ENCODE measurements around the gene LRP1B.

LRP1B gene

DNA sequence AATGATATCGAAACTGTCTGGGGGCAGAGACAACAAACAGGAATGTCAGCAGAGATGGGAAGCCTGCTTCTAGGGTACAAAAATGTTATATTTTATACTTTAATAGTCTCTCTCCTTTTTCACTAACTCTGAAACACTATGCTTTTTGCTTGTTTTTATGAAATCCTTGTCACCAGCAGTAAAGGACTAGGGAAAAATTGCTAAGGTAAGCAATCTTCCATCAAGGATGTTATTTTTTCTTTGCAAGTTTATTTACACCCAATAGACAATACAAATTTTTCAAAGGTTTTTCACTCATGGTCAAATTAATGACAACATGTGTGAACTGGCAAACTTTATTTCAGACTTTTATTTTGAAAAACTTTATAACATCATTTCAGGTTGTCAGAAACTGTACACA, 1884.8 kb downstream of the LRP1B start:
- no peak for DNase-seq (ENCODE audit: low spot score)

DNA sequence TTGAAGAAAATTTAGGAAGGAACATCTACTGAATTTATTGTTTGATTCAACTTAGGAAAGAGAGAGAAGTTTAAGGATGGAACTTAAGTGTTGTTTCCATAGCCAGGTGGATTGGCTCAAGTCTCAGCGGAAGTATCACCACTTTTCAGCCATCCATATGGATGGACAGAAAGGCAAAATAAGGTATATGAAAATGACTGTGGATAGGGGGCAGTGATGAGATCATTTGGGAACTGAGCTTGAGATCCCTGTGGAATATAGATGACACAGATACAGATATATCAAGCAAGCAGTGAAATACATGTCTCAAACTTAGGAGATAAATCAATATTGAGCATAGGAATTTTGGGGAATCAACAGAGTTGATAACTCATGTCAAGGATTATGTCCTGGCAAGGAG, 1887.9 kb downstream of the LRP1B start:
- no peak for DNase-seq (ENCODE audit: low spot score)

DNA sequence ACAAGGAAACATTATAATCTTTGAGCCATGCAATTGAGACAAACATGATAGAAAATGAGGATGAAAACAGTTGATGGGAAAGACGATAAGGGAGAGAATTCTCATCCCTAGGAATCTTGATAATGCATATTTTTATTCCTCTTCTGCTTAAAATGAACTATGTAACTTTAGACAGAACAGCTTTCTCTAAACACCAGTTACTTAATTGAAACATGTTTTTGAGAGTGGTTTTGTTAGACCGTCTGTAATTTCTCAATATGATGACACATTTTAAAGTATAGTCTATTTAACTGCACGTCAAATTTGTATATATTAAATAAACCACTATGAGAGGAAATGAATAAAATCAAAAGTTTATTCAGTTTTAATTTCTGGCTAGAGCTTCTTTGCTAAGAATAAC, 1896.7 kb downstream of the LRP1B start:
- no peak for DNase-seq (ENCODE audit: low spot score)

DNA sequence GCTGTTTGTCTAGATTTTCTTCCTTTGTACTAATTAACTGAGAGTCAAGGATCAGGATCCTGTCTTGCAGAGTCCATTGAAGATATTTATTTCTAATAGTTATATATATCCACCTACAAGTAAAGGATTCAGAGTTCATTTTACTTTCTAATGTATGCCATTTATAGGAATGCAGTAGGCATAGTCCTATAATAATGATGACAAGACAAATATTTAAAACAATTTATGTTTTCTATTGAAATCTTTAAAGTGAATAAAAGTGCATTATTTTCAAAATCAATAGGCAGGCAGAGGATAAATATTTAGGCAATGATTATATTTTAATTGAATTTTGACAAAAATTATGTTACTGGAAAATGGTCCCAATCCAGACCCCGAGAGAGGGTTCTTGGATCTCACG, 1919.9 kb downstream of the LRP1B start:
- DNase-seq (ENCODE audit: low spot score) = no peak

DNA sequence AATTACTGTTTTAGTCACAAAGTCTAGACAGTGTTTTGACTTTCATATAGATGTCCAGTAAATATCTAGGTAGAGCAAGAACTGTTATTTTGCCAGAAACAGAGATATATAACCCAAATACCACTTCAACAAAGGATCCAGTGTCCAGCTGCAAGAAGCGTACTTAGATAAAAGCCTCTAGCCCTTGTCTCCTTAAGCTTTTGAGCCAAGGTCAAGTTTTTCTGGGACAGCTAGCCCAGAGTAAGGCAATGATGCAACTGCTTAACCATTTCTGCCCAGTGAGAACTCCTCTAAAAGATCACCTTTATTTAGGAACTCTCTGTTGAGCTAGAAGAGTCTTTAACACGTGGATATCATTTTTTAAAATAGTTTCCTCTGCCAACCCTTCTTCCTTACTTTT, 1925.7 kb downstream of the LRP1B start:
- no peak for DNase-seq (ENCODE audit: low spot score)

DNA sequence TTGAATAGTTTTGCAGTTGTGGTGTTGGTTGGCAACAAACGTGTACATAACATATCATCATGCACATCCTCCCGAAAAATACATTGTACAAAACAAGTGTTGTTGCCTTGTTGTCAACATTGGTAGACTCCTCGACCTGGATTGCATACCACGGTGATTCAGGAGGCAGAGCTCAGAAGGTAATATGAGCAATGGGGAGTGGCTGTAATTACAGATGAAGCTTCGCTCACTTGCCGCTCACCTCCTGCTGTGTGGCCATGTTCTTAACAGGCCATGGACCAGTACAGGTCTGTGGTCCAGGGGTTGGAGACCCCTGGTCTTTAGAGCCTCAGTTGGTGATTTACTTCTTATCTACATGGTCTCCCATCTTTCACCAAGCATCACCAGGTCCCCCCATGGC, 1927.5 kb downstream of the LRP1B start:
- no peak for DNase-seq (ENCODE audit: low spot score)

DNA sequence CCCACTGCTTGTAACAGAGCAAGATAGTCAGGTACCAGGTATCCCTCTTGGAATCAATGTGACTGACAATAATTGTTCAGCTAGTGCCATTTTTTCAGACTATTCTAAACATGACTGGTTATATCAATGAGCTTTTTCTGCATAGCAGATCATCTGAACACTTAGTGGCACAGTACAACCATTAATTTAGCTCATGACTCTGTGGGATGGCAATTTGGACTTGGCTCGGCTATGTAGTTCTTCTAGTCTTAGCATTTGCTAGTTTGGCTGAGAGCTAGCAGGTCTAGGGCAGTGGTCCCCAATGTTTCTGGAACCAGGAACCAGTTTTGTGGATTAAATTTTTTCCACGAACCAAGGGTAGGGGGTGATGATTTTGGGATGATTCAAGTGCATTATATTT, 1929.2 kb downstream of the LRP1B start:
- DNase-seq (ENCODE audit: low spot score) = no peak

DNA sequence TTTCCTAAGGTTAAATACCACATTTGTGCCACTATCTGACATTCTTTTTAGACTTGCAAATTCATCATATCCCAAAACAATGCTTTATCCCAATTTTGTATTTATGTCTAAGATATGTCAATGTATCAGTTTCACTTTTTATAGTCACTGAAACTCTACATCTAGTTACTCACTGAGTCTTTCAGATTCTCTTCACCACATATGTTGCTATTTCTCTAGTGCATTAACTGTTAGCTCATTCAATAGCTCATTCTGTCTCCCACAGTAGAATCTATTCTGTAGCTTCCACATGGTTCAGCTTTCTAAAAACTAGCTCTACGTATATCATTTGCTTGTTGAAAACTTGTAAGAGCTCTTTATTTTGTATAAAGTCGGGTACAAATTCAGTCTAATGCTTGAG, 1930.1 kb downstream of the LRP1B start:
- DNase-seq (ENCODE audit: low spot score) = no peak

DNA sequence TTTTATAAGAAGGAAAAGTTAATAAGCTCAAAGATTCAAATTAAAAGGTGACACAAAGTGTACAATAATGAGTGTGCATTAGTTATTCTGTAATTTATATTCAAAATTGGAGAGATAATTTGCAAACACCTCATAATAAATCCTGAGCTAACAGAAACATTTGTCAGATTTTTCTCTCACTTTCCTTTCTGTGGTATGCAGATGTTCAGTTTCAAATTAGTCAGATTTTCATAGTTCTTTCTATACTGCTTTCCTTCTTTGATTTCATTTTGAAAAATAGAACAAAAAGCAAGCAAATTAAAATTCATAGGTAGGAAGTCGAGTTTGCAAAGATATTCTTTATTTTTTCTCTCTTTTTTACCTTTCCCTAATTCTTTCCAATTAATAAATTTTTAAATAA, 1930.5 kb downstream of the LRP1B start:
- no peak for DNase-seq (ENCODE audit: low spot score)

DNA sequence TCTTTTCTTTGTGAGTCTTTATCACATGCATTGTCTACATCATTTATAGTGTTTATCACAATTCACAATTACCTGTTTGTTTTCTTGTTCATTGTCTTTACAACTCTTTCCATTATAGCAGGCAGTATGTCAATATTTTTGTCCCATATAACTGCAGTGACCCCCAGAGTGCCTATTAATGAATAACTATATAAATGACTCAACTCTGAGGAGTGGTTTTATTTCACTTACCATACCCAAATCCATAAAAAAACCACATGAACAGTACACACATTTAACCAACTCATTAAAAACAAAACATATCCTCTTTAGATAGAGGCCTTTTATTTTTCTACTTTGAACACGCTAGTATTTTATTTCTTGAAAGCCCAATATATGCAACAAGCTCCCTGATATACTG, 1931.5 kb downstream of the LRP1B start:
- DNase-seq (ENCODE audit: low spot score) = no peak

DNA sequence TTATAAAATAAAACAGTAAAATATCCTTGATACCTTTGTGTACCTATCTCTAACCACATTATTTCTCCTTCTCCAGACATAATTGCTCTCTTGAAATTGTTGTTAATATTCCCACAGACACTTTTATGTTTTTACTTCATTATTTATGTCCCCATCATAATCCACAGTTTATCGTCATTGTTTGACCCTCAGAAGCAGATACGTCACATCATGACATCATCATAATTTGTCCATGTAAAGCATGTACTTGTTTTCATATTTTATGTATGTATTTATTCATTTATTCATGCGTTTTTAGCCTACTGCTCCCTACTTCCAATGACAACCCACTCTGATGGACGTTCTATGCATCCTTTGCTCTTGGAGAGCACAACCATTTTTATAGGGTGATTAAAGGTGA, 1943.7 kb downstream of the LRP1B start:
- no peak for DNase-seq (ENCODE audit: low spot score)

DNA sequence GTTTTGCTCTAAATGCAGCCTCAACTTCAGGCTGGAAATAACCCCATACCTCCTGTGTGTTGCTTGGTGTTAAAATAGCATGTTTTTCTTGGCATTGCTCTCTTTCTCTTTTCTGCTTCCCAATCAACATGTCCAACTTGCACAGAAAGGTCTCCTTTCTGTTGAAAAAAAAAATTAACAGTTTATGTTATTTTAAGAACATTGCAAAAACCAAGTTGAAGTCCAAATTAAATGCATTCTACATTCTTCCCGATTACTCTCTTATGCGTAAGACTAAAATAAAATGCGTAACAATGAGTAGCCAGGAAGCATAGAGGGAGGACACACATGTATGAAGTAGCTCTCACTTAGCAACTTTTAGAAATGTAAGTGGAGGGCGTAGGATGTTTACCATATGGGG, 1944.5 kb downstream of the LRP1B start:
- DNase-seq (ENCODE audit: low spot score) = no peak

DNA sequence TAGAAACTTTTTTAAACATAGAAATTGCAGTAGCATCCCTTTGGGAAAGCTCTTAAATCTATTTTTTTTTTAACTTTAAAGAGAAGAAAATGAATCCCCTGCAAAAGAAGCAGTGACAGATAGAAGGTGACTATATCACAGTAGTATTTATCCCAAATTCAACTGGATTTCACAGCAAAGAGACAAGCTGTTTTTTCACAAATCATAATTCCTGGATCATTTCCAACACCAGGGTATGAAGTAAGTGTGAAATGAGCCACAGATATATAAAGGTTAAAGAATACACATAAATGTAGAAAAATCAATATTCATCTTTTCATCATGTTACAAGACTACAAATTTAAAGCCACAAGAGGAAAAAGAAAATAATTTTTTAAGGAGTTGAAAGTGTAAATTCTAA, 1945.7 kb downstream of the LRP1B start:
- DNase-seq (ENCODE audit: low spot score) = no peak

DNA sequence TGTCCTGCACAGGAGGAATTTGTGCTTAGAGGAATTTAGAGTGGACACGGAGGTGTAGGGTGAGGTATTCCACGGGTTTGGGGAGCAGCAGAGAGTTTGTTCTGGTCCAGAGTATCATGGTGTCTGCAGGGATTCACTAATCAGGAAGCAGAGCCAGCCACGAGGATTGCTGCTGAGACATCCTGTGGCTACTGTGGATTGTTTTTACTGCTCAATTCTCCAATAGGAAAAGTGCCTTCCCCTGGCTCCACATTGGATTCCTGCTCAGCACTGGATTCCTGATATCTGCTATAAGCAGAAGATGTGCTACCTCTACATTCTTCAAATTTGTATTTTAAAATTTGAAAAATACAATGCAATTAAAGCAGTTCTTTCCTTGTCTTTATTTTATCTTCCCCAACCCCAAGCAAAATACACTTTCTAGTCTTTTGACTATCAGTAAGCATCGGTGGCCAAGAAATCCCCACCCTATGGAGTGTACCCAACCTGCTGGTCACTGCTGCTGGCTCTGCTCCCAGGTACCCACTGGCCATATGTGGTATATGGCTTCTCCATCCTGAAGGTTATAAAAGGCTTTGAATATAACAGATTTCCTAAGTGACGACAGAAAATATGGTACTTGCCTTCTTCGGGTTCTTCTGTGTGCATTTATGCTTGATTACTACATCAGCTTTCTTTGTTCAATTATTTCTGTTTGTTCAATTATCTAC, 1947.6 kb downstream of the LRP1B start:
- DNase-seq (ENCODE audit: low spot score) = no peak

Data from HuH-7.5 (cell line).